Measurements from ENCODE around the gene FTO.
"Not testable (repeated sequence)": the region's sequence is repeated elsewhere in the genome, so short reads cannot be mapped to it uniquely, and the experiment has no call there.

The FTO gene

DNA sequence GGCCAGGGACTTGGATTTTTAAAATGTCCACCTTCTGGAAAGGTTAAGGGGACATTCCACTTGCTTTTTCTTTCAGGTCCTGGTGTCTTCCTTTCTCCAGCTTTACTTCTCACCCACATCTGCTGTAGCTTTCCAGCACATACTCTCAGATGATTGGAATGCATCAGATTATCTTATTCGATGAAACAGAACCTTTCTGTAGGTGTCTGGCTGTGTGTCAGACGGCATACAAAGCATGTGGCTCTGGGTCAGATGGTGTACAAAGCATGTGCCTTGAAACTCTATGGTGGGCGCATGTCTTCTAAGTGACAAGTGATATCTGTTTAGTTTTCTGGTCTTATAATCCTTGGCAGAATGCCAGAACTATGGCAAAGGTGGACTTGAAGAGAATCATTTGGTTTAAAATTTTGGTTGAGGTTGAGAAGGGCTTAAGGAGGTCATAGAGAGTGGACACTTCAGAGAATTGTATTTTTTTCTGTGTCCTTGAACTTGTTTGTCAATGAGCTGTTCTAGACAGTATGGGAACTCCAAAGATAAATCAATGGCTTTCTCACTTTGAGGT is 125.3 kb downstream of the FTO start:
- H3K27me3 Mint-ChIP-seq: no peaks in the 10 kb centered on the region
- DNase-seq (ENCODE audit: low spot score in 2 of 2) (no peak), ATAC-seq (replicated peaks; ENCODE audit: extremely low read depth, poor library complexity, severe bottlenecking) (no peak)
- no peak overlapping the region for H3K4me3 Mint-ChIP-seq
- H3K27ac Mint-ChIP-seq (ENCODE audit: low read depth): no peak overlapping the region
- H3K36me3 Mint-ChIP-seq (ENCODE audit: insufficient read depth): peaks cover 2% of the 10 kb centered on the region
- no peaks in the 10 kb centered on the region for H3K9me3 Mint-ChIP-seq
- H3K4me1 Mint-ChIP-seq: peaks cover 7% of the 10 kb centered on the region

DNA sequence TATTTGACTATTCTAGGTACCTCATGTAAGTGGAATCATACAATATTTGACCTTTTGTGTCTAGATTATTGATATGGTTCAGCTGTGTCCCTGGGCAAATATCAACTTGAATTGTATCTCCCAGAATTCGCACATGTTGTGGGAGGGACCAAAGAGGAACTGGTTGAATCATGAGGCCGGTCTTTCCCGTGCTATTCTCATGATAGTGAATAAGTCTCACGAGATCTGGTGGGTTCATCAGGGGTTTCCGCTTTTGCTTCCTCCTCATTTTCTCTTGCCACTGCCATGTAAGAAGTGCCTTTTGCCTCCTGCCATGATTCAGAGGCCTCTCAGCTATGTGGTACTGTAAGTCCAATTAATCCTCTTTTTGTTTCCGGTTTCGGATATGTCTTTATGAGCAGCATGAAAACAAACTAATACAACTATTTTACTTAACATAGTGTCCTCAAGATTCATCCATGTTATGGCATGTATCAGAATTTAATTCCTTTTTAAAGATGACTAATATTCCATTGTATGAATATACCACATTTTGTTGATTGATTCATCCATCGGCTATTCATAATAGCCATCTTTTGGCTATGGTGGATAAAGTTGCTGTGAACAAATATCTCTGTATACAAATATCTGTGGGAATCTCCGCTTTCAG is 129.1 kb downstream of the FTO start:
- peaks cover 4% of the 10 kb centered on the region for H3K36me3 Mint-ChIP-seq (ENCODE audit: insufficient read depth)
- no peak overlapping the region for H3K4me3 Mint-ChIP-seq

DNA sequence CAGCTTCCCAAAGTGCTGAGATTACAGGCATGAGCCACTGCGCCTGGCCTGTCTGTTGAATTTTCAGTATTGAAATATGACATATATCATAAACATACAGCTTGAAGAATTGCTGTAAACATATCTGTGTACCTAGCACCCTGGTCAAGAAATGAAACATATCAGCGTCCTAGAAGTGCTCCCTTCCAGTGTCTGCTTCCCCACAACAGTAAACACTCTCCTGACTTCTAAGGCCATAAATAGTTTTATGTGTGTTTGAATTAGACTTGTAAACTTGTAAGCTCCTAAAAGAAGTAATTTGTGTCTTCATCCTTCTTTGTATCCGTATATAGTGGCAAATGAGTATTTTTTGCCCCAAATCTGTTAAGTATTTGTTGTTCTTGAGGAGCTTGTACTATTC is 132.2 kb downstream of the FTO start:
- Mint-ChIP-seq H3K4me1 (peaks cover 14% of the 10 kb centered on the region), H3K27me3 (no peaks in the 10 kb centered on the region), H3K9me3 (no peaks in the 10 kb centered on the region), H3K27ac (ENCODE audit: low read depth) (no peak overlapping the region), H3K36me3 (ENCODE audit: insufficient read depth) (peaks cover 4% of the 10 kb centered on the region), H3K4me3 (no peak overlapping the region)
- ATAC-seq (replicated peaks; ENCODE audit: extremely low read depth, poor library complexity, severe bottlenecking) (no peak), DNase-seq (ENCODE audit: low spot score in 2 of 2) (no peak)

More for the DNA sequence above, 129.1 kb downstream of the FTO start:
- no peak for ATAC-seq (replicated peaks; ENCODE audit: extremely low read depth, poor library complexity, severe bottlenecking)
- peaks cover 21% of the 10 kb centered on the region for H3K4me1 Mint-ChIP-seq
- H3K27ac Mint-ChIP-seq (ENCODE audit: low read depth): no peak overlapping the region
- no peaks in the 10 kb centered on the region for H3K9me3 Mint-ChIP-seq
- H3K27me3 Mint-ChIP-seq: no peaks in the 10 kb centered on the region
- no peak for DNase-seq (ENCODE audit: low spot score in 2 of 2)

DNA sequence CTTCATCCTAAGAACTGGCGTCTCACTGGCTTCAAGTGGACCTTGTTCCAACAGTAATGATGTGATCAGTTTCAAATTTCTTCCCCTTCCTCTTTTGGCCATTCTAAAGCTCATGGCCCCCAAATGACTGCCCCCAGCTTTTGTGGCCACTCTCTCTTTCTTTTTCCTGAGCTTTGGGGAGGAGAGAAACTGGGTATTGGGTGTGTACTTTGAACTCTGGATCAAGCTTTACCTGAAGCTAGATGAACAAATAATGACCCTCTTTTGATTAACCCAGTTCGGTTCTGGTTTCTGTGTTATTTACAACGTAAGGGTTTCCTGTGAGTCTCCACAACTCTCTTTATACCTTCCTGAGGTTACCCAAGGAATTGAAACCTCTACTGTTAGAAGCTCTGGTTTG is 132.7 kb downstream of the FTO start:
- peaks cover 14% of the 10 kb centered on the region for H3K4me1 Mint-ChIP-seq
- no peak for ATAC-seq (replicated peaks; ENCODE audit: extremely low read depth, poor library complexity, severe bottlenecking)
- no peak for DNase-seq (ENCODE audit: low spot score in 2 of 2)
- H3K27ac Mint-ChIP-seq (ENCODE audit: low read depth): no peak overlapping the region
- no peaks in the 10 kb centered on the region for H3K27me3 Mint-ChIP-seq
- peaks cover 4% of the 10 kb centered on the region for H3K36me3 Mint-ChIP-seq (ENCODE audit: insufficient read depth)
- no peak overlapping the region for H3K4me3 Mint-ChIP-seq
- H3K9me3 Mint-ChIP-seq: no peaks in the 10 kb centered on the region

DNA sequence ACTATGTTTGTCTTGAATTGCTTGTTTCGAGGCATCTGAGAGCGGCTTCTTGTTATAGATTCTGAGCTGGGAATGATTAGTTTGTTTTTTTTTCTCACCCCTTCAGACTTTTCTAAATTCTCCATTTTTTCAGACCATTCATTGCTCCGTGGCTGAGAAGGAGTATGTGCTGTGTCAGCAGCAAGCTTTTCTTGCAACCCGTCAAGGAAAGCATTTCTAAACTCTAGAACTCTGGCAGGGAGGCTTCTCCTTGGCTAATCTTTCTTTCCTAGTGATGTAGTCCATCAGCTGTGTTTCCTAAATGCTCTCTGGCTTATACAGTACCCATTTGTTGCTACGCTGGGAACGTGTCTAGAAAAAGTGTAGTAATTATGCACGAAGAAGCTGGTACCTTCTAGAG is 133.5 kb downstream of the FTO start:
- Mint-ChIP-seq H3K4me1 (peaks cover 14% of the 10 kb centered on the region), H3K27me3 (no peaks in the 10 kb centered on the region), H3K4me3 (no peak overlapping the region), H3K36me3 (ENCODE audit: insufficient read depth) (peaks cover 2% of the 10 kb centered on the region), H3K27ac (ENCODE audit: low read depth) (no peak overlapping the region), H3K9me3 (no peaks in the 10 kb centered on the region)
- DNase-seq (ENCODE audit: low spot score in 2 of 2) (no peak), ATAC-seq (replicated peaks; ENCODE audit: extremely low read depth, poor library complexity, severe bottlenecking) (no peak)

DNA sequence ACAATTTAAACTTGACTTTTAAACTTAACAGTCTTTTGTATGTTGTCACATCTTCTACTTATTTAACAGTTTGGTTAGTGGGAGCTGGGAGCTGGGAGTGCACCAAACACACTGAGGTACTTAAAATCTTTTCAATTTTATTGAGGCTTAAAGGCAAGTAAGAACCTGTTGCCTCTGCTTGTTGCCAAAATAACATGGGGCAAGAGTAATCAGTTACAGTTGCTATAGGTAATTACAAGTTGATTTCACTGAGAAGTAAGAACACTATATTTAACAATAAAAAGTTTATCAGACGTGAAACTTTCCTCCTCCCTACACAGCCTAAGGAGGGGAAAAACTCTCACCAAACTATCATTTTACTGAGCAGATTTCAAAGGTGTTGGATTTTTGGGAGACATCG is 135.2 kb downstream of the FTO start:
- no peak overlapping the region for H3K27ac Mint-ChIP-seq (ENCODE audit: low read depth)
- no peaks in the 10 kb centered on the region for H3K9me3 Mint-ChIP-seq
- DNase-seq (ENCODE audit: low spot score in 2 of 2): no peak

DNA sequence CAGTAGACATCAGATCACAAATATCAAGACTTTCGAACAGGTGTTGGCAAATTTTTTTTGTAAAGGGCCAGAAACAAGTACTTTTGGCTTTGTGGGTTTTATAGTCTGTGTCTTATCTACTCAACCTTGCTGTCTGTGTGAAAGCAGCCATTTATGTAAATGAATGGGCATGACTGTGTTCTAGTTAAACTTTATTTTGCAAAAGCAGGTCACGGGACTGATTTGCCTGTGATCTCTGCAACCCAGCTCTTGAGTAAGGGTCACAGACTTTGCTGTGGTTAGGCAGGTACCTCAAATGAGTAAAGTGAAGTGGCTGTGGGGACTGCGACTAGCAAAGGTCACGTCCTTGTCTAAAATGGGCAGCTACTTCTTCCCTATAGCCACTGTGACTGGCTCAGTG is 136.5 kb downstream of the FTO start:
- Mint-ChIP-seq H3K4me1 (peaks cover 8% of the 10 kb centered on the region), H3K36me3 (ENCODE audit: insufficient read depth) (peaks cover 9% of the 10 kb centered on the region), H3K27ac (ENCODE audit: low read depth) (no peak overlapping the region), H3K4me3 (no peak overlapping the region), H3K9me3 (no peaks in the 10 kb centered on the region), H3K27me3 (no peaks in the 10 kb centered on the region)
- no peak for ATAC-seq (replicated peaks; ENCODE audit: extremely low read depth, poor library complexity, severe bottlenecking)
- no peak for DNase-seq (ENCODE audit: low spot score in 2 of 2)

More for the DNA sequence above, 135.2 kb downstream of the FTO start:
- Mint-ChIP-seq H3K4me3 (no peak overlapping the region), H3K4me1 (peaks cover 14% of the 10 kb centered on the region), H3K27me3 (no peaks in the 10 kb centered on the region), H3K36me3 (ENCODE audit: insufficient read depth) (peaks cover 2% of the 10 kb centered on the region)
- ATAC-seq (replicated peaks; ENCODE audit: extremely low read depth, poor library complexity, severe bottlenecking): no peak

DNA sequence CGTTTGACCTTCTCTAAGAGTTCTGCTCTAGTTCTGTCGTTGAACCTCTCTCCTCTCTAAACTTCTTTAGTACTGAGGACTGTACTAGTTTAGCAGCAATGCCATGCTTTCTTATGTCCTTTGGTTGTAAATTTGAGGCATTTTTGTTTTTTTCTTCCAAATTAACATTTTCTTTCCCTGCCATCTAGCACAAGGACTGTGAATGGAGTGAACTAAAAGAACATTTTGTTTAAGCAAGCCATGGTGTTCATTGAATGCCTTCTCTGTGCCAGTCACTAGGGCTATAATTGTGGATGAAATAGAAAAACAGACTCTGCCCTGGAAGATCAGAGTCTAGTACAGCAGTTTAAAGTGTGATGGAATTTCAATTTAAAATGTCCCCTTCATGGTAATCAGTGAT is 137.9 kb downstream of the FTO start:
- peaks cover 7% of the 10 kb centered on the region for H3K36me3 Mint-ChIP-seq (ENCODE audit: insufficient read depth)
- no peak for DNase-seq (ENCODE audit: low spot score in 2 of 2)
- H3K27ac Mint-ChIP-seq (ENCODE audit: low read depth): no peak overlapping the region
- no peak for ATAC-seq (replicated peaks; ENCODE audit: extremely low read depth, poor library complexity, severe bottlenecking)
- no peaks in the 10 kb centered on the region for H3K27me3 Mint-ChIP-seq
- no peak overlapping the region for H3K4me3 Mint-ChIP-seq
- H3K9me3 Mint-ChIP-seq: no peaks in the 10 kb centered on the region
- peaks cover under 1% of the 10 kb centered on the region for H3K4me1 Mint-ChIP-seq

DNA sequence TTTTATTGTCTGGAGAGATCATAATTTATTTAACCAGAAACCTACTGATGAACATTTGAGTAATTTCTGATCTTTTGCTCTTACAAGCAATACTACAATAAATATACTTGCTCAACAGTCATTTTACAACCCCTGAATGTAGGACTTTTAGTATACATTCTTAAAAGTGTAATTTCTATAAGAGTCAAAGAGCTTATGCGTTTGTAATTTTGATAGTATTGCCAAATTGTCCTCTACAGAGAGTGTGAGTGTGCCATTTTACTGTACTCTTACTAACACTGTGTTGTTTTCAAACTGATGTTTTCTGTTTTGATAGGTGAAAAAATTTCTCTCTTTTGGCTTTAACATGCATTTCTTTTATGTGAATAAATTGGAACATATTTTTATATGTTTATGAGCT is 139.1 kb downstream of the FTO start:
- ATAC-seq (replicated peaks; ENCODE audit: extremely low read depth, poor library complexity, severe bottlenecking): no peak
- H3K9me3 Mint-ChIP-seq: no peaks in the 10 kb centered on the region

DNA sequence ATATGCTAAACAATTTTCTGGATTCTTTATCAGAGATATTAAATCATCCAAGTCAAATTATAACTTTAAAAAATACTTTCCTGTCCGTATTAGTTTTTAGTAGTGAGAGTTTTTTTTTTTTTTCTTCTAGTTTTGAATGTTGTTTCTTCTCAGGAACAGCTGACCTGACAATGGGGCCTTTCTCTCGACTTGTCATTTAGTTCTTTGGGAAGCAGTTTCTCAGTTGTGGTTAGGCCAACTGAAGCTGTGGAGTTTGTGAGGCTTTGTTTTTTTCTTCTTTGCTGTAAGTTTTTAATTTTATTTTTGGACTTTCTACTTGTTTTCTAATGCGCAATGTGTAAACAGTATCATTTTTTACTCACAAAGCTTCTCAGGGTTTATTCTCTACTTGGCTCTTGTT is 140.8 kb downstream of the FTO start:
- H3K27ac Mint-ChIP-seq (ENCODE audit: low read depth): peak overlapping the region; percentile 26

More for the DNA sequence above, 139.1 kb downstream of the FTO start:
- H3K4me1 Mint-ChIP-seq: no peaks in the 10 kb centered on the region
- DNase-seq (ENCODE audit: low spot score in 2 of 2): no peak
- H3K27ac Mint-ChIP-seq (ENCODE audit: low read depth): no peak overlapping the region
- no peak overlapping the region for H3K4me3 Mint-ChIP-seq
- no peaks in the 10 kb centered on the region for H3K27me3 Mint-ChIP-seq
- H3K36me3 Mint-ChIP-seq (ENCODE audit: insufficient read depth): peaks cover 7% of the 10 kb centered on the region

DNA sequence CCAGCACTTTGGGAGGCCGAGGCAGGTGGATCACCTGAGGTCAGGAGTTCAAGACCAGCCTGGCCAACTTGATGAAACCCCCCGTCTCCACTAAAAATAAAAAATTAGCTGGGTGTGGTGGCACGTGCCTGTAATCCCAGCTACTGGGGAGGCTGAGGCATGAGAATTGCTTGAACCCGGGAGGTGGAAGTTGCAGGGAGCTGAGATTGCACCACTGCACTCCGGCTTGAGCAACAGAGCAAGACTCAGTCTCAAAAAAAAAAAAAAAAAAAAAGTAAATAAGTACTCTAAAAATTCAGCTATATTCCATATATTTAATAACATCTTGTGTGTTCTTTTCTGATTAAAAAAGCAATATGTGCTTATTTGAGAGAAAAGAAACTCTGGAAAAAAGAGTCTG is 142.6 kb downstream of the FTO start:
- ATAC-seq (replicated peaks; ENCODE audit: extremely low read depth, poor library complexity, severe bottlenecking); DNase-seq (ENCODE audit: low spot score in 2 of 2); H3K36me3 Mint-ChIP-seq (ENCODE audit: insufficient read depth); H3K4me3 Mint-ChIP-seq; H3K9me3 Mint-ChIP-seq; H3K27ac Mint-ChIP-seq (ENCODE audit: low read depth); H3K4me1 Mint-ChIP-seq; H3K27me3 Mint-ChIP-seq: not testable (repeated sequence)

More for the DNA sequence above, 140.8 kb downstream of the FTO start:
- no peak for ATAC-seq (replicated peaks; ENCODE audit: extremely low read depth, poor library complexity, severe bottlenecking)
- Mint-ChIP-seq H3K27me3 (no peaks in the 10 kb centered on the region), H3K36me3 (ENCODE audit: insufficient read depth) (peaks cover 7% of the 10 kb centered on the region), H3K4me1 (peaks cover 8% of the 10 kb centered on the region), H3K4me3 (no peak overlapping the region), H3K9me3 (no peaks in the 10 kb centered on the region)
- DNase-seq (ENCODE audit: low spot score in 2 of 2): no peak

DNA sequence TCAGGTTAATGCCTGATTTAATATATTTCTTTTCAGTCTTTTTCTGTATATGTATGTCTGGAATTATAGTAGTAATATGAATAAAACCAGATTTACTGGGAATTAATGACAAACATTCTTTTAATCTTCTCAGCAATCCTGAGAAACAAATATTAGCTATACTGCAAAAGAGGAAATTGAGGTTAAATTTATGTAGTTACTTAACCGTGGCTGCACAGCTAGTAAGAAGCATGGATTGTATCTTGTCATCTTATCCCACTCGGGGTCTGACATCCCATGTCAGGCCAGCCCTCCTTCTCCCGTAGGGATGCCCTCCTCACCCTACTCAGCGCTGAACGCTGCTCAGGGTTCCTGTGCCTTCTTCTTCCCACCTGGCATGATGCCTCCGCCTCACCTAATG is 143.0 kb downstream of the FTO start:
- no peak overlapping the region for H3K27ac Mint-ChIP-seq (ENCODE audit: low read depth)
- ATAC-seq (replicated peaks; ENCODE audit: extremely low read depth, poor library complexity, severe bottlenecking): no peak
- H3K36me3 Mint-ChIP-seq (ENCODE audit: insufficient read depth): peaks cover 7% of the 10 kb centered on the region
- DNase-seq (ENCODE audit: low spot score in 2 of 2): no peak
- no peak overlapping the region for H3K4me3 Mint-ChIP-seq
- no peaks in the 10 kb centered on the region for H3K27me3 Mint-ChIP-seq
- peaks cover 8% of the 10 kb centered on the region for H3K4me1 Mint-ChIP-seq
- H3K9me3 Mint-ChIP-seq: no peaks in the 10 kb centered on the region

DNA sequence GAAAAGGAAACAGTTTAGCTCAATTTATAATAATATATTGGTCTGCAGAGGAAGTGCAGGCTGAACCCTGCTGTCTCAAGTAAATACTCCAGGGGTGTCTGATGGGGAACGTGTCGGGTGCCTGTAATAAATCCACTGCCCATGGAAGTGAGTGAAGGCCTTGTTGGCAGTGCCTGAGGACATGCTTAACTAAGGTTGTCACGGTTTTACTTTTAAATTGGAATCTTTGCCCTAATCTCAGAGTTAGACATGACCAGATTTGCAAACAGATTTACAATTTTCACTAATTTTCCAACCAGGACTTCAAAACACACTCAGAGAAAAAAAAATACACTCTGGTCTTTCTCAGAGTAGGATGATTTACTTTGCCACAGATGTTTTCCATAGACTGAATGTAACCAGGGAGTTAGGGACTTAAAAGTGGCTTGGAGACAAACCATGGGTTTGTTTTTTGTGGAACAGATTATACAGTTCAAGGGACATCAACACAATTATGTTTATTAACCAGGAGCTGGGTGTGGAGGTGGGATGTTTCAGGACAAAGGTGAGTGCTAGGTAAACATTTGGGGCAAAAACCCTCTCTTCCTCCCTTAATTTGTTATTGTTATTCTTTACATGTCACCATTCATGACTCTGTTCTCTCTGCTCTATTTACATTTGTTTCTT is 144.5 kb downstream of the FTO start:
- Mint-ChIP-seq H3K27me3 (no peaks in the 10 kb centered on the region), H3K36me3 (ENCODE audit: insufficient read depth) (peaks cover 9% of the 10 kb centered on the region), H3K9me3 (no peaks in the 10 kb centered on the region), H3K4me1 (peaks cover 8% of the 10 kb centered on the region), H3K4me3 (no peak overlapping the region), H3K27ac (ENCODE audit: low read depth) (no peak overlapping the region)
- DNase-seq (ENCODE audit: low spot score in 2 of 2): no peak
- ATAC-seq (replicated peaks; ENCODE audit: extremely low read depth, poor library complexity, severe bottlenecking): no peak

Data from central memory CD8-positive, alpha-beta T cell (primary cell).